GM12872 (cell line): ENCODE results near the gene GNMT.

Experiments
- TF ChIP-seq, protein P1 (sequence below): IDR thresholded peaks from 3 replicates; pipeline ENCODE4 v1.5.1; 2011; ENCODE audit warnings: low read depth, mild to moderate bottlenecking, low read length, moderate library complexity; ENCODE audit not compliant: insufficient read depth

Gene GNMT

DNA sequence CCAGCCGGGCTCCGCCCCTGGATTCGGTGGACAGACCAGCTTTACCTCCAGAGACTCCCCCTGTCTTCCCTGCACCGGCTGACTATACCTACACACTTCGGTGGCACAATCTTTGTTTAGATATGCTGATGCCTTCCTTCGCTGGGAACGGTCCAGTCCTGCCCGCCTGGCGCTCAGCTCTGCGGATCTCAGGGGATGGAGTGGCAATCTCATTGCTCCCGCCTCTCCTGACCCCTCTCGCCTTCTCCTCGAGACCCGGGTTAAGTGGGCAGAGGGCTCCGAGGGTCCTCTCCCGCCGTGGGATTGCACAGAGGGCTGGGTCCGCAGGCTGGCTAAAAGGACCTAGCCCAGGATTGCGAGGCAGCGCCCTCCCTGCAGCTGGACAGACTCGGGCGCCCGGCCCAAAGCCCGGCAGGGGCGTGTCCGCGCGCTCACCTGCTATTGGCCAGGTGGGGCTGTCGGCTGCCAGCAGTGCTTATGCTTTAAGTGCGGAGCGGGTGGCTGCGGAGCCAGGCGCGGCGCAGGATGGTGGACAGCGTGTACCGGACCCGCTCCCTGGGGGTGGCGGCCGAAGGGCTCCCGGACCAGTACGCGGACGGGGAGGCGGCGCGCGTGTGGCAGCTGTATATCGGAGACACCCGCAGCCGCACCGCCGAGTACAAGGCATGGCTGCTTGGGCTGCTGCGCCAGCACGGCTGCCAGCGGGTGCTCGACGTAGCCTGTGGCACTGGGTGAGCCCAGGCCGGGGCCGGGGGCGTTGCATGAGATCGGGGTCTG, at the start of gene GNMT:
Gene GNMT, plus strand, starts transcription at position 512 of the 777 bp plus-strand sequence. Its CDS starts 14 bp downstream, at position 526.
- TF ChIP-seq, protein P1, sequence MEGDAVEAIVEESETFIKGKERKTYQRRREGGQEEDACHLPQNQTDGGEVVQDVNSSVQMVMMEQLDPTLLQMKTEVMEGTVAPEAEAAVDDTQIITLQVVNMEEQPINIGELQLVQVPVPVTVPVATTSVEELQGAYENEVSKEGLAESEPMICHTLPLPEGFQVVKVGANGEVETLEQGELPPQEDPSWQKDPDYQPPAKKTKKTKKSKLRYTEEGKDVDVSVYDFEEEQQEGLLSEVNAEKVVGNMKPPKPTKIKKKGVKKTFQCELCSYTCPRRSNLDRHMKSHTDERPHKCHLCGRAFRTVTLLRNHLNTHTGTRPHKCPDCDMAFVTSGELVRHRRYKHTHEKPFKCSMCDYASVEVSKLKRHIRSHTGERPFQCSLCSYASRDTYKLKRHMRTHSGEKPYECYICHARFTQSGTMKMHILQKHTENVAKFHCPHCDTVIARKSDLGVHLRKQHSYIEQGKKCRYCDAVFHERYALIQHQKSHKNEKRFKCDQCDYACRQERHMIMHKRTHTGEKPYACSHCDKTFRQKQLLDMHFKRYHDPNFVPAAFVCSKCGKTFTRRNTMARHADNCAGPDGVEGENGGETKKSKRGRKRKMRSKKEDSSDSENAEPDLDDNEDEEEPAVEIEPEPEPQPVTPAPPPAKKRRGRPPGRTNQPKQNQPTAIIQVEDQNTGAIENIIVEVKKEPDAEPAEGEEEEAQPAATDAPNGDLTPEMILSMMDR = no peak

DNA sequence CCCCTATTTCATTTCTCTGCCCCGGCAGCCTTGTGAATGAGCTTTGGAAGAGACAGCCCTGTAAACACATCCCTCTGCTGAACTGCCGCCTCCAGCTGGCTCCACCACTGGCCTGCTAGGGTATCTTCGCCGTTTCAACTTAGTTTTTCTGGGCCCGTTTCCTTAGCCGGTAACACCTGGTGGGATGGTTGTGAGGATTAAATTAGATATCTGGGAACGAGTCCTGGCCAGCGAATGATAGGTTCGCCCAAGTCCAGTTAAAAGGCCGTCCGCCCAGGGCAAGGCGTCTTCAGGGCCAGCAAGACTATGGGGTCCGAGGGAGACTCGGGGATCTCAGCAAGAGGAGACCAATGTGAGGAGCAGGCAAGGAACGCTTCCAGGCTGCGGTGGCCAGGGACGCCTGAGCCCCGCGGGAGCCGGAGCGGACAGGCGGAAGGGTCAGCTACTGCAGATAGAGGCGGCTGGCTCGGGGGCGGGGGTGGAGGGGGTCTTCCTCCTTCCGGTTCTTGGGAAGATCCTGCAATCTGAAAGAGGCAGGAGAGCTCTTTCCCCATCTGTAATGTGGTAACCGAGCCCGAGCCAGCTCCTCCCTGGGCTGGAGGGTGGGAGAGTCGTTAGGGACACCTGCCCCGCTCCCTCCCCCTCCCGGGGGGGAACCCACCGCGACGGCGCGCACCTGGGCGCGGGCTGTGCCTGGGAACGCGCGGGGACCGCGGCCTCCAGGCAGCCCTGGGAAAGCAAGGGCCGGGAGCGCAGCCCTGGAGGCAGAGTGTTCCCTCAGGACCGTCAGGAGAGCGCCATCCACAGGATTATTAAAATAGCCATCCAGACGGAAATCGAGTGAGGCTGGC, 49.2 kb upstream of the GNMT start:
- TF ChIP-seq, protein P1 = no peak

DNA sequence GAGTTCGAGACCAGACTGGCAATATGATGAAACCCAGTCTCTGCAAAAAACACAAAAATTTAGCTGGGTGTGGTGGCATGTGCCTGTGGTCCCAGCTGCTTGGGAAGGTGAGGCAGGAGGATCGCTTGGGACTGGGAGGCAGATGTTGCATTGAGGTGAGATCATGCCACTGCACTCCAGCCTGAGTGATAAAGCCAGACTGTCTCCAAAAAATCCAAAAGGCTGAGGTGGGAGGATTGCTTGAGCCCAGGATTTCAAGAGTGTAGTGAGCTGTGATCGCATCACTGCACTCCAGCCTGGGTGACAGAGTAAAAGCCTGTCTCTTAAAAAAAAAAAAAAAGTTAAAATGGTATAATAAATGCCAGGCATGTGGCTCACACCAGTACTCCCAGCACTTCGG, 46.0 kb upstream of the GNMT start:
- TF ChIP-seq, protein P1 = no peak

GRCh38 chr6:42915732-42916131, 44.8 kb upstream of the GNMT start, which contains the start of gene PTCRA:
Gene PTCRA (plus strand): TSS chr6:42916053. CDS start chr6:42916070, 17 bp downstream.
- TF ChIP-seq, protein P1 = no peak

DNA sequence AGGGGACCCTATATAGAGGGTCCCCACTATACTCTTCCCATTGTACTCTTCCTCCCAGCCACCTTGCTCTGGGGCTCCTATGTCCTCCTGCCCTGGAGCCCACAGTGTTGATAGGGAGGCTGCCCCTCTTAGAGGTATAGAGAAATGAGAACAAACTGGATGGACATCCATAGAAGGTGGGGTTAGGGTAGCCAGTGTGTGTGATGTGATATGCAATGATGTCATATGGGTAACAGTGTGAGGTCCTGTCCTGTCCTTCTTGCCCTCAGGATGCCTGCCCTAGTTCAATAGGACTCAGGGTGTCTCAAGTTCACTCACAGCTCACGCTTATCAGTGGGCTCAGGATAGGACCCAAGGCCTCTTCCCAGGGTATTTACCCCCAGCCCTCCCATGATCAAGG, 44.3 kb upstream of the GNMT start:
- TF ChIP-seq, protein P1 = no peak

DNA sequence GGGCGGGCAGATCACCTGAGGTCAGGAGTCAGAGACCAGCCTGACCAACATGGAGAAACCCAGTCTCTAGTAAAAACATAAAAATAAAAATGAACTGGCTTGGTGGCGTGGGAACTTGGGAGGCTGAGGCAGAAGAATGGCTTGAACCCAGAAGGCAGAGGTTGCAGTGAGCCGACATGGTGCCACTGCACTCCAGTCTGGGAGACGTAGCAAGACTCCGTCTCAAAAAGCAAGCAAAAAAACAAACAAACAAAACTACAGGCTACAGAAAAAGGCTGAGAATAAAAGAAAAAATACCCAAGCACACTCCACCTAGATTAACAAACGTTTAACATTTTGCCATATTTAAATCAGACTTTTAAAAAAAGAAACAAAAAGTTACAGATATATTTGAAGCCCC, 38.8 kb upstream of the GNMT start:
- TF ChIP-seq, protein P1 = no peak

DNA sequence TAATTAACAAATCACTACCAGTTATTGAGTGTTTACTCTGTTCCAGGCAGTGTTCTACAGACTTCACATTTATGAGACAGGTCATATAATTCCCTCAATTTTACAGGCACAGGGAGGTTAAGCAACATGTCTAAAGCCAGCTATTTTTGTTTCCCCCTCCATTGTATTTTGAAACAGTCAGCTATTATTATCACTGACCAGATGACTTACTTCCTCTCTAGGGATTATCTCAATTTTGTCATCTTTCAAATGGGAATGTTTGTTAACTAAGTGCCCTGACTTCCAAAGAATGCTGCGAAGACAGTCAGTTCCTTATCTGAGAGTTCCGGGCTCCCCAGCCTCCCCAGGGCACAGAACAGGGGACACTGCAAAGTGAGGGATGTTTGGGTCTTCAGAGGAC, 36.9 kb upstream of the GNMT start:
- TF ChIP-seq, protein P1 = no peak
